Erythroblast (primary cell): Measurements from ENCODE around the gene DARS1.

Experiments
- GATA1 ChIP-seq: IDR thresholded peaks from 2 replicates; pipeline ENCODE4 v1.6.1; 2011; ENCODE audit warnings: low read depth, mild to moderate bottlenecking, control low read depth, low read length, moderate library complexity
- POLR2A ChIP-seq: IDR thresholded peaks from 2 replicates; pipeline ENCODE4 v1.6.1; 2011; ENCODE audit warnings: mild to moderate bottlenecking, low read length

DNA sequence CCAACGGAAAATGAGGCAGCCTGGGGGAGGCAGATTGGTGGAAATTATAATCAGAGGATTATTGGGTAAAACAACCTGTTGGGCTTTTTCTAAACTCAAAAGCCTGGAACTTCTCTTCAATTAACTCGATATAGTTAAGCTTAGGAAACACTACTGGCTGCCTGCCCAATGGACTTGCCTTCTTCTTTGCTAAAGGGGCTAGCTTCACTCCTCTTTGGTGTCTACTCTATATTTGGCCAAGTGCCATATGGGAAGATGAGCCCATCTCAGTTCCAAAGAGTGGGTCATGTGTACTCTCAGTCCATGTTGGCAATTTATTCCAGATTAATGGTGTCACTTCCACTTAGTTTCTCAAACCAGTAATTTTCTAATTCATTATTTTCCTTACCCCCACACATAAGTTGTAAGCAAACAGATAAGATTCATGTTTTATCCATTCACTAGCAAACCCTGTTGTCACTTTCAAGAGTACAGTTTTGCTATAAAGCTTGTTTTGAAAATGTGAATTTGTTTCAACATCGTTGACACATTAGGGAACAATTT is 34.3 kb downstream of the DARS1 start:
- TF ChIP-seq POLR2A = no peak
- TF ChIP-seq GATA1 = no peak
